ENCODE measurements around the gene CDH4. TPM values are rescaled to one million over a fixed set of nuclear protein-coding genes. Genes with fewer than 3 reads are reported as not detected.

CDH4 gene
- total and polyA plus RNA-seq, 2 donors (not counting 3 experiments of a cell fraction or from before 2014, with no cell fraction given): 0.17 to 0.51 TPM

DNA sequence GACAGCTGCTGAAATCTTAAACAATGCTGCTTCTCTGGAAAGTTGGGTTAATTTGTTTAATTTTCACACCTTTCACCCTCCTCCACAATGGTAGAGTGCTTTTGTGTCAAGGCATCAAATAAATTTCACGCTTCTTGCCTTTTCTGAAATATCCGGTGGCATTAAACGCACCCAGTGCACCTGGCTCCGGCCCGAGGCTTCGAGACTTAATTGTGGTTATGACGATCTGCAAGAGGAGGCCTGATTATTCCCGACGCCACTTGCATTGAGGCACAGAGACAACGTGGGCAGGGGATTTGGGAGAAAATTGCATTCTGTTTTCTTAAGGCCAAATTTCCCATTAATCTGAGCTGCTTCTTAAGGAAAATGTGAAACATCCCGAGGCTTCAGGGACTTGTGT is 152.2 kb downstream of the CDH4 start:
- CTCF ChIA-PET: no interaction called here
- intact Hi-C loops (cut with micrococcal nuclease): no loop called here
- no peak for FAIRE-seq
- Histone ChIP-seq H3K27ac (ENCODE audit: insufficient read depth, low read depth, low read length) (no peak overlapping the region), H3K79me2 (ENCODE audit: control insufficient read depth, insufficient read depth, low read length) (no peaks in the 10 kb centered on the region), H3K27me3 (ENCODE audit: control insufficient read depth in 2 of 2, insufficient read depth in 2 of 2, low read length in 2 of 2) (no peaks in the 10 kb centered on the region), H3K36me3 (ENCODE audit: control insufficient read depth in 2 of 2, extremely low read depth in 1 of 2, insufficient read depth in 2 of 2, low read length in 2 of 2) (no peaks in the 10 kb centered on the region), H3K4me3 (replicated peaks in 1 of 3; ENCODE audit: insufficient read depth in 1 of 3, low read depth in 1 of 3, low read length in 3 of 3) (no peak overlapping the region), H3K4me1 (ENCODE audit: control insufficient read depth, extremely low read depth, insufficient read depth, low read length) (no peaks in the 10 kb centered on the region), H2AFZ (ENCODE audit: low read depth, low read length) (no peak overlapping the region), H3K9me3 (replicated peaks; ENCODE audit: control insufficient read depth, insufficient read depth, low read length) (peaks cover 12% of the 10 kb centered on the region), H3K4me2 (ENCODE audit: insufficient read depth, low read length) (no peak overlapping the region), H3K9ac (replicated peaks; ENCODE audit: extremely low read depth, insufficient read depth, low read length) (no peak overlapping the region), H4K20me1 (replicated peaks; ENCODE audit: control insufficient read depth, extremely low read depth, insufficient read depth, low read length) (no peaks in the 10 kb centered on the region), H3K9me1 (replicated peaks; ENCODE audit: control insufficient read depth, extremely low read depth, insufficient read depth, low read length) (no peaks in the 10 kb centered on the region)
- POLR2A ChIA-PET: no interaction called here
- no TSS peak for BruUV-seq (replicated peaks)
- DNase-seq (ENCODE audit: low read depth, low spot score): no peak
- TF ChIP-seq, protein P1, sequence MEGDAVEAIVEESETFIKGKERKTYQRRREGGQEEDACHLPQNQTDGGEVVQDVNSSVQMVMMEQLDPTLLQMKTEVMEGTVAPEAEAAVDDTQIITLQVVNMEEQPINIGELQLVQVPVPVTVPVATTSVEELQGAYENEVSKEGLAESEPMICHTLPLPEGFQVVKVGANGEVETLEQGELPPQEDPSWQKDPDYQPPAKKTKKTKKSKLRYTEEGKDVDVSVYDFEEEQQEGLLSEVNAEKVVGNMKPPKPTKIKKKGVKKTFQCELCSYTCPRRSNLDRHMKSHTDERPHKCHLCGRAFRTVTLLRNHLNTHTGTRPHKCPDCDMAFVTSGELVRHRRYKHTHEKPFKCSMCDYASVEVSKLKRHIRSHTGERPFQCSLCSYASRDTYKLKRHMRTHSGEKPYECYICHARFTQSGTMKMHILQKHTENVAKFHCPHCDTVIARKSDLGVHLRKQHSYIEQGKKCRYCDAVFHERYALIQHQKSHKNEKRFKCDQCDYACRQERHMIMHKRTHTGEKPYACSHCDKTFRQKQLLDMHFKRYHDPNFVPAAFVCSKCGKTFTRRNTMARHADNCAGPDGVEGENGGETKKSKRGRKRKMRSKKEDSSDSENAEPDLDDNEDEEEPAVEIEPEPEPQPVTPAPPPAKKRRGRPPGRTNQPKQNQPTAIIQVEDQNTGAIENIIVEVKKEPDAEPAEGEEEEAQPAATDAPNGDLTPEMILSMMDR (IDR thresholded peaks at IDR 0.05; ENCODE audit: extremely low read depth in 1 of 2, insufficient read depth in 1 of 2, low read depth in 1 of 2, low read length in 2 of 2): no peak
- TF ChIP-seq POLR2A (IDR thresholded peaks at IDR 0.05; ENCODE audit: low read depth, low read length) (no peak), FOS (IDR thresholded peaks at IDR 0.05; ENCODE audit: borderline replicate concordance, insufficient read depth, low read length) (no peak), EZH2 (IDR thresholded peaks at IDR 0.05; ENCODE audit: borderline replicate concordance, low read depth, low read length, severe bottlenecking) (no peak)
- dilution Hi-C loops (cut with MboI; ENCODE audit: extremely low pct_ligation_motif_present, low sequenced_read_pairs): no loop called here

DNA sequence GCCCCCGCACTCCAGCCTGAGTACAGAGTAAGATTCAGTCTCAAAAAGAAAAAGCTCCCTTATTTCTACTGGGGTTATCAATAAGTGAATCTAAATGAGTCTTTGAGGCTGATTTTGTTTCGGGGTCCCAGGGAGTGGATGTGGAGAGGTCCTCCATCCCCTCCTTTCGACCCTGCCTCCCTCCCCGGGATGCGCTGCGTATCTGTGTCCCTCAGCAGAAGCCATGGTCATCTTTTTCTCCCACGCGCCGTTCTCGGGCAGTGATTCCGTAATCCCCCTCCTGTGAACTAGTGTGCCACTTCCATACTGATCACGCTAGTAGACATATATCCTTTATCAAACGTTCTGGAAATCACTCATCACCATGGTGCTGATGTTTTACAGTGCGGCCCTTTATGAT is 152.9 kb downstream of the CDH4 start:
- TF ChIP-seq GATA2 (IDR thresholded peaks at IDR 0.05; ENCODE audit: insufficient read depth, insufficient read length, low read depth, low read length): no peak
- no peak for TF ChIP-seq JUN (IDR thresholded peaks at IDR 0.05; ENCODE audit: borderline replicate concordance, insufficient read depth, insufficient read length, low read depth)
- TF ChIP-seq EZH2 (IDR thresholded peaks at IDR 0.05; ENCODE audit: borderline replicate concordance, low read depth, low read length, severe bottlenecking): no peak
- TF ChIP-seq, protein P1 (IDR thresholded peaks at IDR 0.05; ENCODE audit: extremely low read depth in 1 of 2, insufficient read depth in 1 of 2, low read depth in 1 of 2, low read length in 2 of 2): no peak
- TF ChIP-seq POLR2AphosphoS5 (IDR thresholded peaks at IDR 0.05; ENCODE audit: insufficient read depth, low read depth, low read length): no peak
- TF ChIP-seq, protein P2, sequence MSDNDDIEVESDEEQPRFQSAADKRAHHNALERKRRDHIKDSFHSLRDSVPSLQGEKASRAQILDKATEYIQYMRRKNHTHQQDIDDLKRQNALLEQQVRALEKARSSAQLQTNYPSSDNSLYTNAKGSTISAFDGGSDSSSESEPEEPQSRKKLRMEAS (IDR thresholded peaks at IDR 0.05; ENCODE audit: insufficient read depth, insufficient read length): no peak
- no peak for TF ChIP-seq FOS (IDR thresholded peaks at IDR 0.05; ENCODE audit: borderline replicate concordance, insufficient read depth, low read length)
- no peak for TF ChIP-seq POLR2A (IDR thresholded peaks at IDR 0.05; ENCODE audit: low read depth, low read length)
- TF ChIP-seq MYC (IDR thresholded peaks at IDR 0.05; ENCODE audit: low read depth, low read length): no peak
- Histone ChIP-seq H3K9ac (replicated peaks; ENCODE audit: extremely low read depth, insufficient read depth, low read length) (no peak overlapping the region), H3K9me1 (replicated peaks; ENCODE audit: control insufficient read depth, extremely low read depth, insufficient read depth, low read length) (no peaks in the 10 kb centered on the region), H2AFZ (ENCODE audit: low read depth, low read length) (no peak overlapping the region), H3K4me1 (ENCODE audit: control insufficient read depth, extremely low read depth, insufficient read depth, low read length) (no peaks in the 10 kb centered on the region), H3K4me2 (ENCODE audit: insufficient read depth, low read length) (no peak overlapping the region), H3K27ac (ENCODE audit: insufficient read depth, low read depth, low read length) (no peak overlapping the region), H3K9me3 (replicated peaks; ENCODE audit: control insufficient read depth, insufficient read depth, low read length) (peaks cover 13% of the 10 kb centered on the region), H3K36me3 (ENCODE audit: control insufficient read depth in 2 of 2, extremely low read depth in 1 of 2, insufficient read depth in 2 of 2, low read length in 2 of 2) (no peaks in the 10 kb centered on the region), H3K4me3 (replicated peaks in 1 of 3; ENCODE audit: insufficient read depth in 1 of 3, low read depth in 1 of 3, low read length in 3 of 3) (no peak overlapping the region), H3K27me3 (ENCODE audit: control insufficient read depth in 2 of 2, insufficient read depth in 2 of 2, low read length in 2 of 2) (no peaks in the 10 kb centered on the region), H4K20me1 (replicated peaks; ENCODE audit: control insufficient read depth, extremely low read depth, insufficient read depth, low read length) (no peaks in the 10 kb centered on the region), H3K79me2 (ENCODE audit: control insufficient read depth, insufficient read depth, low read length) (no peaks in the 10 kb centered on the region)
- ChIA-PET CTCF (no interaction called here), POLR2A (no interaction called here)
- dilution Hi-C loops (cut with MboI; ENCODE audit: extremely low pct_ligation_motif_present, low sequenced_read_pairs): no loop called here
- no peak for DNase-seq (ENCODE audit: low read depth, low spot score)
- intact Hi-C loops (cut with micrococcal nuclease): no loop called here
- no TSS peak for BruUV-seq (replicated peaks)
- FAIRE-seq: no peak

Measured in endothelial cell of umbilical vein (primary cell).